Endodermal cell (in vitro differentiated cells): Measurements from ENCODE around the gene HYCC1. TPM values are rescaled to one million over a fixed set of nuclear protein-coding genes. Genes with fewer than 3 reads are reported as not detected.

Experiments used
- DNase-seq: peaks from one replicate; pipeline ENCODE4 v3.0.0-alpha.2; 2017
- H3K27ac ChIP-seq: 2 replicates; pipeline ENCODE4 v1.5.1; 2013; ENCODE audit warnings: mild to moderate bottlenecking, low read depth, low read length, moderate library complexity
- H3K27me3 ChIP-seq: 2 replicates; pipeline ENCODE4 v1.6.1; 2013; ENCODE audit warnings: mild to moderate bottlenecking, low read length, moderate library complexity; ENCODE audit not compliant: insufficient read depth, control insufficient read depth, poor library complexity, severe bottlenecking
- H3K36me3 ChIP-seq: 2 replicates; pipeline ENCODE4 v1.7.0; 2013; ENCODE audit warnings: mild to moderate bottlenecking, low read length, moderate library complexity; ENCODE audit not compliant: control insufficient read depth, insufficient read depth
- H3K4me1 ChIP-seq: one replicate; pipeline ENCODE4 v1.7.0; 2013; ENCODE audit warnings: low read length; ENCODE audit not compliant: control insufficient read depth, insufficient read depth
- H3K4me3 ChIP-seq: 2 replicates; pipeline ENCODE4 v1.5.1; 2013; ENCODE audit warnings: mild to moderate bottlenecking, low read length, moderate library complexity
- H3K9ac ChIP-seq: 2 replicates; pipeline ENCODE4 v1.6.1; 2013; ENCODE audit warnings: mild to moderate bottlenecking, low read length, moderate library complexity; ENCODE audit not compliant: poor library complexity, severe bottlenecking; ENCODE audit errors: extremely low read depth
- H3K9me3 ChIP-seq: 2 replicates; pipeline ENCODE4 v1.6.1; 2013; ENCODE audit warnings: mild to moderate bottlenecking, low read length, moderate library complexity; ENCODE audit not compliant: control insufficient read depth
- H3K27ac Mint-ChIP-seq: 2 replicates; pipeline ENCODE4 v1.8.0; 2020; ENCODE audit warnings: mixed read lengths
- H3K27me3 Mint-ChIP-seq: 2 replicates; pipeline ENCODE4 v1.8.0; 2021; ENCODE audit warnings: mild to moderate bottlenecking, mixed read lengths; ENCODE audit not compliant: insufficient read depth
- H3K36me3 Mint-ChIP-seq: 2 replicates; pipeline ENCODE4 v1.8.0; 2020; ENCODE audit warnings: low read depth, mixed read lengths
- H3K4me1 Mint-ChIP-seq: 2 replicates; pipeline ENCODE4 v1.8.0; 2020; ENCODE audit warnings: mixed read lengths
- H3K4me3 Mint-ChIP-seq: 2 replicates; pipeline ENCODE4 v1.8.0; 2020; ENCODE audit warnings: mild to moderate bottlenecking, moderate library complexity, mixed read lengths
- H3K9me3 Mint-ChIP-seq: 2 replicates; pipeline ENCODE4 v1.8.0; 2020; ENCODE audit warnings: mild to moderate bottlenecking, mixed read lengths
- WGBS, 2 experiments: methylation state at CpG; one replicate each; pipeline versions ENCODE4 v1.1.5 to v1.1.7; 2013; ENCODE audit warnings: missing lambda C conversion rate in 2 of 2, mixed read lengths in 1 of 2; ENCODE audit not compliant: insufficient coverage in 1 of 2, insufficient read length in 1 of 2; 5-methylcytosine and 5-hydroxymethylcytosine counted together
- total RNA-seq, 2 donors: library from RNA; stranded (reverse); fragmentation: NEBNext Ultra II Directional in 1 of 2; extraction: Animal tissue kit (Norgen Biotek cat#: 25700) in 1 of 2; gene quantifications; 2 replicates in 1 of 2; 3 replicates in 1 of 2; pipeline ENCODE4 v1.2.1, GENCODE V29; 2021
- TF ChIP-seq, protein P1 (sequence below): fragments of 200-600 bp; sonication (generic); conservative IDR thresholded peaks from 2 replicates; pipeline ENCODE4 v1.5.0; 2021; ENCODE audit warnings: antibody characterized with exemption, mild to moderate bottlenecking

Gene HYCC1
- total RNA-seq, 2 donors from 2014 or later = 92.1 to 138 TPM

GRCh38 chr7:23027261-23027660 lies 13.3 kb upstream of the HYCC1 start:
- Mint-ChIP-seq H3K4me3 (no peak overlapping the region), H3K9me3 (peaks cover 4% of the 10 kb centered on the region), H3K27me3 (peaks cover 2% of the 10 kb centered on the region), H3K27ac (no peak overlapping the region), H3K36me3 (no peaks in the 10 kb centered on the region), H3K4me1 (no peaks in the 10 kb centered on the region)
- Histone ChIP-seq H3K9me3 (no peaks in the 10 kb centered on the region), H3K4me1 (no peaks in the 10 kb centered on the region), H3K36me3 (no peaks in the 10 kb centered on the region), H3K4me3 (no peak overlapping the region), H3K27ac (no peak overlapping the region), H3K9ac (no peak overlapping the region), H3K27me3 (no peaks in the 10 kb centered on the region)
- TF ChIP-seq, protein P1, sequence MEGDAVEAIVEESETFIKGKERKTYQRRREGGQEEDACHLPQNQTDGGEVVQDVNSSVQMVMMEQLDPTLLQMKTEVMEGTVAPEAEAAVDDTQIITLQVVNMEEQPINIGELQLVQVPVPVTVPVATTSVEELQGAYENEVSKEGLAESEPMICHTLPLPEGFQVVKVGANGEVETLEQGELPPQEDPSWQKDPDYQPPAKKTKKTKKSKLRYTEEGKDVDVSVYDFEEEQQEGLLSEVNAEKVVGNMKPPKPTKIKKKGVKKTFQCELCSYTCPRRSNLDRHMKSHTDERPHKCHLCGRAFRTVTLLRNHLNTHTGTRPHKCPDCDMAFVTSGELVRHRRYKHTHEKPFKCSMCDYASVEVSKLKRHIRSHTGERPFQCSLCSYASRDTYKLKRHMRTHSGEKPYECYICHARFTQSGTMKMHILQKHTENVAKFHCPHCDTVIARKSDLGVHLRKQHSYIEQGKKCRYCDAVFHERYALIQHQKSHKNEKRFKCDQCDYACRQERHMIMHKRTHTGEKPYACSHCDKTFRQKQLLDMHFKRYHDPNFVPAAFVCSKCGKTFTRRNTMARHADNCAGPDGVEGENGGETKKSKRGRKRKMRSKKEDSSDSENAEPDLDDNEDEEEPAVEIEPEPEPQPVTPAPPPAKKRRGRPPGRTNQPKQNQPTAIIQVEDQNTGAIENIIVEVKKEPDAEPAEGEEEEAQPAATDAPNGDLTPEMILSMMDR = no peak
- DNase-seq = no peak
- WGBS, 2 experiments = 92 to 100% methylated on average over 1 of the region's 1 CpG

DNA sequence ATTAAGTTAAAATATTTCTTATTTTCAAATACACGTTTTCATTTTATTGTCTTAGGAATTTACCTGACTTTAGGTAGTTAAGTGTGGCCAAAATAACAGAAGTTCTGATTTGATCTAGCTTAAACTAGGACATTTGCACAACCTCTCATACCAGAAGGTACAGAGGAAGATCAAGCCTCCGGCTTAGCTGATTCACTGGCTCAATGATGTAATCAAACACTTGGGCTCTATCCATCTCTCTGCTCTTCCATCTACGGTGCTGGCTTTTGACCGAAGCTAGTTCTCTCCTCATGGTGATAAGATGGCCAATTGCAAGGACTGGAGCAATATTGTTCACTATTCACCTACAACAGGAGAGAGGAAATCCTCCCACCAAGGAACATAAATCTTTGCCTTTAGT lies 12.2 kb upstream of the HYCC1 start:
- Histone ChIP-seq H3K9me3 (no peaks in the 10 kb centered on the region), H3K4me1 (no peaks in the 10 kb centered on the region), H3K36me3 (no peaks in the 10 kb centered on the region), H3K4me3 (no peak overlapping the region), H3K9ac (no peak overlapping the region), H3K27ac (no peak overlapping the region), H3K27me3 (no peaks in the 10 kb centered on the region)
- no peak overlapping the region for H3K4me3 Mint-ChIP-seq
- 95 to 100% methylated on average over 3 to 4 of the region's 4 CpGs for WGBS, 2 experiments
- H3K9me3 Mint-ChIP-seq = peaks cover 3% of the 10 kb centered on the region
- peaks cover 2% of the 10 kb centered on the region for H3K27me3 Mint-ChIP-seq
- TF ChIP-seq, protein P1 = no peak
- no peaks in the 10 kb centered on the region for H3K4me1 Mint-ChIP-seq
- DNase-seq = no peak
- no peak overlapping the region for H3K27ac Mint-ChIP-seq
- no peaks in the 10 kb centered on the region for H3K36me3 Mint-ChIP-seq

DNA sequence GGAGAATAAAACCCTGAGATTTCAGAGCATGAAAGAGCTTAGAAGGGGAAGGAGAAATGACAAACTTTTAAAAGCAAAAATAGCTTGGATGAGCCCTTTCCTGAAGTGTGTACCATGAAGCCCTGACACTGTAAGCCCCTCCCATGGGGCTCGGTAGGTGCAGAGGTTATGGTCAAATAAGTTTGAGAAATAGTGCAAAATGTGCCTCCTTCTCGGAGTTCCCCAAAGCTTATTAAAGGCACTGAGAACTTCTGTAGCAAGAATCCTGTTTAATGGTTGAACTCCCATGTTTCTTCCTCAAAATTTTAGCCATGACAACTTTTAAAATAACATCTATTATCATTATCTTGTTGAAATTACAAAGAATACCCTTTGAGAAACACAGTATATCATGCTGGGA lies 10.5 kb upstream of the HYCC1 start:
- Histone ChIP-seq H3K9me3 (no peaks in the 10 kb centered on the region), H3K4me1 (no peaks in the 10 kb centered on the region), H3K9ac (no peak overlapping the region), H3K27me3 (no peaks in the 10 kb centered on the region), H3K36me3 (no peaks in the 10 kb centered on the region), H3K4me3 (no peak overlapping the region), H3K27ac (no peak overlapping the region)
- Mint-ChIP-seq H3K9me3 (peaks cover 3% of the 10 kb centered on the region), H3K27ac (no peak overlapping the region), H3K27me3 (peaks cover 2% of the 10 kb centered on the region), H3K4me3 (no peak overlapping the region), H3K36me3 (no peaks in the 10 kb centered on the region), H3K4me1 (no peaks in the 10 kb centered on the region)
- TF ChIP-seq, protein P1 = no peak
- WGBS, 2 experiments = 75 to 93% methylated on average over 1 to 2 of the region's 2 CpGs
- no peak for DNase-seq
